Neural progenitor cell (in vitro differentiated cells): ENCODE measurements around the gene TLCD3B. TPM values are rescaled to one million over a fixed set of nuclear protein-coding genes. Genes with fewer than 3 reads are reported as not detected.

ENCODE experiments used
- DNase-seq: peaks from one replicate; pipeline ENCODE4 v3.0.0-alpha.2; 2016; ENCODE audit warnings: low spot score
- H2AFZ ChIP-seq: fragments of 200-600 bp; sonication (generic); replicated peaks from 2 replicates; pipeline ENCODE4 v1.6.1; 2016; ENCODE audit warnings: antibody characterized with exemption
- H3F3A ChIP-seq: fragments of 200-600 bp; sonication (generic); 2 replicates; pipeline ENCODE4 v1.6.1; 2016; ENCODE audit warnings: antibody characterized with exemption, low read depth
- H3K27ac ChIP-seq: fragments of 200-600 bp; sonication (generic); 2 replicates; pipeline ENCODE4 v1.5.1; 2016; ENCODE audit warnings: mild to moderate bottlenecking
- H3K27me3 ChIP-seq: fragments of 200-600 bp; sonication (generic); 2 replicates; pipeline ENCODE4 v1.6.1; 2016; ENCODE audit warnings: mild to moderate bottlenecking, moderate library complexity
- H3K36me3 ChIP-seq: fragments of 200-600 bp; sonication (generic); 2 replicates; pipeline ENCODE4 v1.5.1; 2016
- H3K4me1 ChIP-seq: fragments of 200-600 bp; sonication (generic); 2 replicates; pipeline ENCODE4 v1.6.1; 2016; ENCODE audit warnings: mixed run types
- H3K4me2 ChIP-seq: fragments of 200-600 bp; sonication (generic); 2 replicates; pipeline ENCODE4 v1.6.1; 2016
- H3K4me3 ChIP-seq: fragments of 200-600 bp; sonication (generic); 2 replicates; pipeline ENCODE4 v1.5.1; 2016
- H3K79me2 ChIP-seq: fragments of 200-600 bp; sonication (generic); 2 replicates; pipeline ENCODE4 v1.6.1; 2016; ENCODE audit warnings: low read depth
- H3K9ac ChIP-seq: fragments of 200-600 bp; sonication (generic); 2 replicates; pipeline ENCODE4 v1.6.1; 2016
- H3K9me3 ChIP-seq: fragments of 200-600 bp; sonication (generic); 2 replicates; pipeline ENCODE4 v1.5.1; 2016; ENCODE audit warnings: low read depth
- H4K20me1 ChIP-seq: fragments of 200-600 bp; sonication (generic); 2 replicates; pipeline ENCODE4 v1.6.1; 2016; ENCODE audit warnings: low read depth
- H3K27ac Mint-ChIP-seq: 3 replicates; pipeline ENCODE4 v1.8.0; 2021; ENCODE audit warnings: mixed read lengths
- H3K27me3 Mint-ChIP-seq: 2 replicates; pipeline ENCODE4 v1.8.0; 2022; ENCODE audit warnings: low read depth, mild to moderate bottlenecking, inconsistent platforms, moderate library complexity, mixed read lengths; ENCODE audit not compliant: insufficient read depth
- H3K36me3 Mint-ChIP-seq: 3 replicates; pipeline ENCODE4 v1.8.0; 2021; ENCODE audit warnings: mixed read lengths
- H3K4me1 Mint-ChIP-seq: 3 replicates; pipeline ENCODE4 v1.8.0; 2021; ENCODE audit warnings: mixed read lengths
- H3K4me3 Mint-ChIP-seq: 3 replicates; pipeline ENCODE4 v1.8.0; 2021; ENCODE audit warnings: mild to moderate bottlenecking, moderate library complexity, mixed read lengths
- H3K9me3 Mint-ChIP-seq: 3 replicates; pipeline ENCODE4 v1.8.0; 2020; ENCODE audit warnings: mixed read lengths
- EZH2 ChIP-seq: fragments of 200-600 bp; sonication (generic); IDR thresholded peaks from 2 replicates; pipeline ENCODE4 v1.6.1; 2017; ENCODE audit warnings: antibody characterized with exemption, mild to moderate bottlenecking, moderate library complexity
- EZH2phosphoT487 ChIP-seq: fragments of 200-600 bp; sonication (generic); IDR thresholded peaks from 2 replicates; pipeline ENCODE4 v1.6.1; 2017; ENCODE audit warnings: antibody characterized with exemption
- total RNA-seq: library from RNA; depleted of rRNA; stranded (reverse); fragments of >200 nt; gene quantifications from 2 replicates; pipeline ENCODE4 v1.2.3, GENCODE V29; 2015; ENCODE audit warnings: low replicate concordance
- TF ChIP-seq, protein P1 (sequence below): fragments of 200-600 bp; sonication (generic); IDR thresholded peaks from 2 replicates; pipeline ENCODE4 v1.5.1; 2017; ENCODE audit warnings: antibody characterized with exemption, mild to moderate bottlenecking

Gene TLCD3B
- total RNA-seq, 1 donor from 2014 or later, result 2.4 TPM

DNA sequence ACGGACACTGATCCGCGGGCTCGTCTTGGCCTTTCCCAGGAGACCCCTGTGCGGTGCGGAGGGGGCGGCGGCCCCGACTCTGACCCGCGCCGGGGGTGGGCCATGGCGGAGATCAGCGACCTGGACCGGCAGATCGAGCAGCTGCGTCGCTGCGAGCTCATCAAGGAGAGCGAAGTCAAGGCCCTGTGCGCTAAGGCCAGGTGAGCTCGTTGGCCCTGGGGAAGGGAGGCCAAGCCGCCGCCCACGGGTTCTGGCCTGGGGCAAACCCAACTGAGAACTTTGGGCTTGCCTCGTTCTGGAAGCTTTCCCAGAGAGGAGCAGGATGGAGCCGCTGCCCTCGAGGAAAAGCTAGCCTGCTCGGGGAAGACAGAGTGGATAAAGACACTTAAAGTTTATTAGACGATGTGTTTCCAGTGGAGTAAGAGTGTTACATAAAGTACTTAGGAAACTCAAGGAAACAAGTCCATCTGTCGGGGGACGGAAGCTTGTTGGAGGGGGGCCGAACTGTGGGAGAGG lies 45.3 kb upstream of the TLCD3B start:
- Histone ChIP-seq H3K4me3 (peak overlapping the region; percentile 90), H2AFZ (no peak overlapping the region), H4K20me1 (peaks cover 34% of the 10 kb centered on the region), H3K4me2 (peak overlapping the region; percentile 98), H3K4me1 (peaks cover 10% of the 10 kb centered on the region), H3K27ac (no peak overlapping the region), H3K9ac (peak overlapping the region; percentile 92), H3K36me3 (no peaks in the 10 kb centered on the region), H3K79me2 (peaks cover 48% of the 10 kb centered on the region), H3K27me3 (no peaks in the 10 kb centered on the region), H3F3A (peaks cover 41% of the 10 kb centered on the region), H3K9me3 (no peaks in the 10 kb centered on the region)
- TF ChIP-seq, protein P1, sequence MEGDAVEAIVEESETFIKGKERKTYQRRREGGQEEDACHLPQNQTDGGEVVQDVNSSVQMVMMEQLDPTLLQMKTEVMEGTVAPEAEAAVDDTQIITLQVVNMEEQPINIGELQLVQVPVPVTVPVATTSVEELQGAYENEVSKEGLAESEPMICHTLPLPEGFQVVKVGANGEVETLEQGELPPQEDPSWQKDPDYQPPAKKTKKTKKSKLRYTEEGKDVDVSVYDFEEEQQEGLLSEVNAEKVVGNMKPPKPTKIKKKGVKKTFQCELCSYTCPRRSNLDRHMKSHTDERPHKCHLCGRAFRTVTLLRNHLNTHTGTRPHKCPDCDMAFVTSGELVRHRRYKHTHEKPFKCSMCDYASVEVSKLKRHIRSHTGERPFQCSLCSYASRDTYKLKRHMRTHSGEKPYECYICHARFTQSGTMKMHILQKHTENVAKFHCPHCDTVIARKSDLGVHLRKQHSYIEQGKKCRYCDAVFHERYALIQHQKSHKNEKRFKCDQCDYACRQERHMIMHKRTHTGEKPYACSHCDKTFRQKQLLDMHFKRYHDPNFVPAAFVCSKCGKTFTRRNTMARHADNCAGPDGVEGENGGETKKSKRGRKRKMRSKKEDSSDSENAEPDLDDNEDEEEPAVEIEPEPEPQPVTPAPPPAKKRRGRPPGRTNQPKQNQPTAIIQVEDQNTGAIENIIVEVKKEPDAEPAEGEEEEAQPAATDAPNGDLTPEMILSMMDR, result no peak
- TF ChIP-seq EZH2, result no peak
- no peak for TF ChIP-seq EZH2phosphoT487
- Mint-ChIP-seq H3K27me3 (peaks cover 3% of the 10 kb centered on the region), H3K4me3 (peak overlapping the region; percentile 96), H3K4me1 (peaks cover 21% of the 10 kb centered on the region), H3K27ac (no peak overlapping the region), H3K36me3 (peaks cover 15% of the 10 kb centered on the region), H3K9me3 (no peaks in the 10 kb centered on the region)
- no peak for DNase-seq

DNA sequence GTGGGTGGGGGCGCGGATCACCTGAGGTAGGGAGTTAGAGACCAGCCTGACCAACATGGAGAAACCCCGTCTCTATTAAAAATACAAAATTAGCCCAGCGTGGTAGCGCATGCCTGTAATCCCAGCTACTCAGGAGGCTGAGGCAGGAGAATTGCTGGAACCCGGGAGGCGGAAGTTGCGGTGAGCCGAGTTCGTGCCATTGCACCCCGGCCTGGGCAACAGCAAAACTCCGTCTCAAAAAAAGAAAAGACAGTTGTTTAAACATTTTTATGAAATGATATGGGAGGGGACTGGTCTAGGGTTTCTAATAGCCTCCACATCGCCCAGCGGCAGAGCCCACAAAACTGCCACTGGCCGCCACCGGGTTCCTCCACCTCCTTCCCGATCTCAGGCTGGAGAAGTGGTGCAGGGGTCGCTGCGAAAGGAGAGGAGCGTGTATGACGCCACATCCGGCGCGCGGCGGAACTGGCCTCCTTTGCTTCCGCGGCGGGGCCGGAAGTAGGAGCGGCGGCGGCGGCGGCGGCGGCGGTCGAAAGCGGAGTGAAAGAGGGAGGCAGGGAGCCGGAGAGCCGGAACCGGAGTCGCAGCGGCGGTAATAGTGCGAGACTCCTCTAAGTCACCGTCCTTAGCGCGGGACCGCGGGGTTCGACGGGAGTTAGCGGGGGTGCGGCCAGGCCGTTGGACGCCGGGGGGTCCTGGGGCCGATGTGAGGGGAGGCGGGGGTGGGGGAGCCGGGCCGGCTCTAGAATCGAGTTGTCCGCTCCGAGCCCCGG lies 44.6 kb upstream of the TLCD3B start, which contains the start of gene PPP4C:
Gene PPP4C, plus strand, starts transcription at position 492 of the 773 bp plus-strand sequence. CDS start 384 bp downstream, outside the sequence.
- peaks cover 13% of the 10 kb centered on the region for H3K36me3 Mint-ChIP-seq
- Histone ChIP-seq H3K9ac (peak within 1 kb of the TSS; percentile 92), H3K4me1 (peaks cover 10% of the 10 kb centered on the region), H3K9me3 (no peaks in the 10 kb centered on the region), H2AFZ (no peak within 1 kb of the TSS), H4K20me1 (peaks cover 36% of the 10 kb centered on the region), H3K36me3 (no peaks in the 10 kb centered on the region), H3K79me2 (peaks cover 47% of the 10 kb centered on the region), H3K4me2 (peak within 1 kb of the TSS; percentile 98), H3K27ac (peak within 1 kb of the TSS; percentile 62), H3K27me3 (no peaks in the 10 kb centered on the region), H3K4me3 (peak within 1 kb of the TSS; percentile 90), H3F3A (peaks cover 46% of the 10 kb centered on the region)
- TF ChIP-seq EZH2 (no peak), EZH2phosphoT487 (no peak)
- TF ChIP-seq, protein P1, result peak; percentile 9
- H3K4me3 Mint-ChIP-seq, result peak within 1 kb of the TSS; percentile 96
- peaks cover 3% of the 10 kb centered on the region for H3K27me3 Mint-ChIP-seq
- H3K4me1 Mint-ChIP-seq, result peaks cover 21% of the 10 kb centered on the region
- H3K9me3 Mint-ChIP-seq, result no peaks in the 10 kb centered on the region
- peak; percentile 96 for DNase-seq
- H3K27ac Mint-ChIP-seq, result peak within 1 kb of the TSS; percentile 81

DNA sequence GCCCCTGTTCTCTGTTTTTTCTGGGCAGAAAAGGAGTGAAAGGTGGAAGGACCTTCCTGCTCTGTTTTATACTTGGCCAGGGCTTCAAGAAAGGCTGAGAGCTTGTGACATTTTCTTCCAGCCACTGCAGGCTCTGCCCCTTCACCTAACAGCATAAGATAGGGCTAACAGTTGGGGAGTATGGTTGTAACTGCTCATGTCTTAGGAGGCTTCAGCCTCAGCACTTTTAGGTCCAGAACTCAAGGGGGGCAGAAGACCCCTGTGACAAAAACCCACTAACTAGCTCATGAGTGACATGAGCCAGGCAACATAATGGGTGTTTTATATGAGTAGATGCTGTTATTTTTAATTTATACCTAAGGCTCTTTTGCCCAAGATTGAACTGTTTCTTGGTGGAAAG lies 39.4 kb upstream of the TLCD3B start:
- no peaks in the 10 kb centered on the region for H3K27me3 ChIP-seq
- no peak overlapping the region for H2AFZ ChIP-seq
- no peak overlapping the region for H3K27ac Mint-ChIP-seq
- peak overlapping the region; percentile 40 for H3K4me3 Mint-ChIP-seq
- H3K9ac ChIP-seq, result no peak overlapping the region
- peaks cover 12% of the 10 kb centered on the region for H3K4me1 ChIP-seq
- H3K9me3 ChIP-seq, result no peaks in the 10 kb centered on the region
- no peak for TF ChIP-seq EZH2phosphoT487
- TF ChIP-seq EZH2, result no peak
- TF ChIP-seq, protein P1, result no peak
- H3K36me3 Mint-ChIP-seq, result peaks cover 37% of the 10 kb centered on the region
- peaks cover 13% of the 10 kb centered on the region for H3K36me3 ChIP-seq
- H3K9me3 Mint-ChIP-seq, result no peaks in the 10 kb centered on the region
- no peak overlapping the region for H3K27ac ChIP-seq
- H3F3A ChIP-seq, result peaks cover 68% of the 10 kb centered on the region
- no peak overlapping the region for H3K4me3 ChIP-seq
- peaks cover 54% of the 10 kb centered on the region for H4K20me1 ChIP-seq
- peaks cover 48% of the 10 kb centered on the region for H3K79me2 ChIP-seq
- DNase-seq, result no peak
- no peak overlapping the region for H3K4me2 ChIP-seq
- H3K4me1 Mint-ChIP-seq, result peaks cover 32% of the 10 kb centered on the region
- H3K27me3 Mint-ChIP-seq, result peaks cover 2% of the 10 kb centered on the region
